ENCODE results near the gene CREBL2.
"Not testable (repeated sequence)": the region's sequence is repeated elsewhere in the genome, so short reads cannot be mapped to it uniquely, and the experiment has no call there.

Gene CREBL2

DNA sequence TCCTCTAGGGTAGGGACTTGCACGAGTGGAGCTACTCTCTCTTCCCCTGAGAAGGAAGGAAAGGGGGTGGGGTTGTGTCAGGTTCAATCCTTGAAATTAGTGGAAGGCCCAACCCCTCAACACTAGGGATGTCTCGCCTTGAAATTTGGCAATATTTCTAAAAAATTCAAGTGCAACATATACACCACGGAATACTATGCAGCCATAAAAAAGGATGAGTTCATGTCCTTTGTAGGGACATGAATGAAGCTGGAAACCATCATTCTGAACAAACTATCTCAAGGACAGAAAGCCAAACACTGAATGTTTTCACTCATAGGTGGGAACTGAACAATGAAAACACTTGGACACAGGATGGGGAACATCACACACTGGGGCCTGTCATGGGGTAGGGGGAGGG lies 15.1 kb upstream of the CREBL2 start:
- in situ Hi-C loops (cut with MboI; ENCODE audit: low sequenced_read_pairs) = not testable (repeated sequence)

DNA sequence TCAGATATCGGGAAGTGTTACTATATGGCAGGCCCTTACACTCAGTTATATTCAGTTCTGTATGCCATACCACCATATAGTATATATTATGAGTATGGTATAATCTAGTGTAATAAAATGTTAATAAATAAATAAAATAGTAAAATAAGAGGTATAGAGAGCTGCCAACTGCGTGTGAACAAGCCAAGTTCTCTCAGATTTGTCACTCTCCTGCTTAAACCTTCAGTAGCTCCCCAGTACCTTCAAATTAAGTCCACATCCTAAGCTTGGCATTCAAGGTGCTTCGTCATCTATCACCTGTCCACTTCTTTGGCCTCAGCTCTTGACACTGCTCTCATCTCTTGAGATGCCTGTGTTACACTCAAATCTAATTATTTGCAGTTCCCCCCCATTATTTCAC lies 12.8 kb upstream of the CREBL2 start:
- in situ Hi-C loops (cut with MboI; ENCODE audit: low sequenced_read_pairs) = no loop called here

DNA sequence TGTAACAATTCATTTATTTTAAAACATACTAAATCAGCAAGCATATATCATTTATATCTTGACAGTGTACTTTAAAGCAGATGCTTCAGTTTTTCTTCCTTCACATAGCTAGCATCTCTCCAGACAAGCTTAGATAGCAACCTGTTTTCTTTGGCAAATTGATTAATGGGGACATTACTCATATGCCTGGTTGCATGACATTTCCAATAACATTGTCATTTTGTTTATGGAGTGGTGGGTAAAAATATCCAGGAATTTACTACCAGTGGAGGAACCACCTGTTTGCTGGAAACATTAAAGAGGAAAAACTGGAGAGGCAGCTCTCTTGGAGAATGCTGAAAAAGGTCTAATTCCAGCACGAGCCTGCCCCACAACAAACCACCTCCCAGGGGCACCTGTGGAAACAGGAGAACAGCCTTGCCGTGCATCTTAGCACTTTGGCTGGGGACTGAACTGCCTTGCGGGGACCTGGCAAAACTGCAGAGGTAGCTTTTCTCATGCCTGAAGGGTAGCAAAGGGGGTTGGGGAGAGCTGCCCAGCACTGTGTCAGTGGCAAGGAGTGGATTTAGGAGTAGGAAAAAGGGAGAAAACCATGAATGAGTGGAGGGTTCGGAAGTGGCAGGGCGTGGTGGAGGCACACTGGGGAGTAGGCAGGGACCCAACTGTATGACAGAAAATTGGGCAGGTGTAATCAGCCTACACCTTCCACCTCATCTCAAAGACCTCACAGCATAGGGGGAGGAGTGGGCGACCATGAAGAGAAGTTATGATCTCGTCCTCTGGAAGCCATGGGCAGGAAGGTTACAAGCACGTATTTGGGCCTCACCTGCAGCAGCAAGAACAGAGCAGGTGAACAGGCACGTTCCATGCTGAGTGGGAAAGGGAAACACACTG lies 11.7 kb upstream of the CREBL2 start:
- in situ Hi-C loops (cut with MboI; ENCODE audit: low sequenced_read_pairs) = no loop called here

DNA sequence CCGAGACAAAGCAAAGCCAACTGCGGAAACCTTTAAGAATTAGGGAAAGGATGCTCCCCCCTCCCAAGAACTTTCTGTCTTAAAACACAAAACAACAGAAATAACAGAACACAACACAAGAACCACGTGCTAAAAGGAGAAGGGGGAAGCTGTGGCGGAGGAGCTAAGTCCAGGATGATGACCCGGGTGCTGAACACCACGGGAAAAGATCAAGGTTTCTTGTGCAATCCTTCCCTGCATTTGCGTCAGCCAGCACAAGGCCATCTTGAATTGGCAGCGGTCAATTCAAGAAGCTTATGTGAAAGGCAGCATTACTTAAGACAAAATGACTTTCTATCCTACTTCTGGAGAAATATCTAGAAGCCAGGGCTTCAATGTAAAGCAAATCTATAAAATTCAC lies 11.0 kb upstream of the CREBL2 start:
- in situ Hi-C loops (cut with MboI; ENCODE audit: low sequenced_read_pairs) = no loop called here

DNA sequence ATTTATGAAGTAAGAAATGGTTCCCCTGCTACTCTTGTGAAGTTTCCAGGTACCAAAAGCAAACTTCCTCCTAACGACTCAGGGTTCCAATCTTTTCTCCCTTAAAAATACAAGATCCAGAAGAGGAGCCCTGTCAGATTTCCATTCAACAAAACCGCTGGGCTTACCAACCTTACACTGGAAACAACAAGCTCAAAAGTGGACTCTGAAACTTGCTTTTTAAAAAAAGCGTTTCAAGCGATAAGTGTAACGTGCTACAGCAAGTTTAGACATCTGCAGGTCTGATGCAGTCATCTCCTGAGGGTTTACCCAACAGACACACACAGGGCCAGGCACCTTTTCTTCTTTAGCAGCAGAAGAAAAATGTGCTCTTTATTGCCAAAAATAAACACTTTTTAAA lies 6.9 kb upstream of the CREBL2 start:
- in situ Hi-C loops (cut with MboI; ENCODE audit: low sequenced_read_pairs) = no loop called here

DNA sequence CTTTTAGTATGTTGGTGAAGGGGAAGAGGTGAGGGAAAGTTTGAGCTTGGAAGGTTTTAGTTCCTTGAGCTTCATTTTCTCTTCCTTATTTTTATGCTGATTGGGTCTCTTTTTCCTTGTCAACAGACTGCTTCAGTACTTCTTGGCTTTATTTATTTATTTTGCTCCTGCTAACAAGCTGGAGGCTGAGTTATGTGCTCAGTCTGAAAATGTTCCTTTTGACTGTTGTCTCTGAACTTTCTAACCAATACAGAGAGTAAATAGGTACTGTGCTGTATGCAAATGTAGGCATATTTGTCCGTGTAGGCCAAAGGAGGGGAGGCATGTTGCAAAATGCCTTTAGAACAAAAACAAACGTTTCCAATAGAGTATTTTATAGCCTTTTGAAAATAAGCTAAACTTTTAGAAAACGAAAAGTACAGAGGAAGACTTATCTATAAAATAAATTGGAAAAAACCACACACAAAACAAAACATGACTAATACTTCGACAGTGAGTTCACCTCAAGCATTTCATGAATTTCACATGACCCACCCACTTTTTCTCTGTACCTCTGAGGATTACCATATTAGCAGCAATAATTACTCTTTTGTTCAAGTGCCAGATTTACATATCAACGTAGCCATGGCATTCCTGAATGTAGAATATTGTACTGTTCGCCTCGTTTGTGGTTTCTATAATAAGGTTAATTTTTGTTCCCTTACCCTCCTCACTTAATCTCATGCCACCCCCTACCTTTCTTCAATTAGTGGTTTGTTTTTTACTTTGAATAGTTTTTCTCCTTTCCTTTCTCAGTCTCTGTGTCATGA lies 4.7 kb upstream of the CREBL2 start:
- in situ Hi-C loops (cut with MboI; ENCODE audit: low sequenced_read_pairs) = no loop called here

DNA sequence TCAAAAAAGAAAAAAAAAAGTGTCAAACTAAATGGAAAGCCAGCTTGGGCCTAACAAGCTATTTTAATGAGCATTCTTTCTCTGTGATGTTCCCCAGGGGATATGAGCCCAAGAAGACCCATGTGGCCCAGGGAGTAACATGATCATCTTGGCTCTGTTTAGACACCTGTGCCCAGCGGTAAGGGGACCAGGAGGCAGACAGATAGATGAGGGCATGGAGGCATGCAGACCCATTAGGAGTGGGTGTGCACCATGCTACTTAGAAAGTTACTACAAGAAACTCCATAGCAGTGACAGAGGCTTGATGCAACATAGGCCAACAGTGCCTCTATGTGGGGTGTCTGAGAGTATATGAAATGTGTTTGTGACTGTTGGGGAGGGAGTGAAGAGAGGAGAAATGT lies 3.1 kb upstream of the CREBL2 start:
- in situ Hi-C loops (cut with MboI; ENCODE audit: low sequenced_read_pairs) = no loop called here

DNA sequence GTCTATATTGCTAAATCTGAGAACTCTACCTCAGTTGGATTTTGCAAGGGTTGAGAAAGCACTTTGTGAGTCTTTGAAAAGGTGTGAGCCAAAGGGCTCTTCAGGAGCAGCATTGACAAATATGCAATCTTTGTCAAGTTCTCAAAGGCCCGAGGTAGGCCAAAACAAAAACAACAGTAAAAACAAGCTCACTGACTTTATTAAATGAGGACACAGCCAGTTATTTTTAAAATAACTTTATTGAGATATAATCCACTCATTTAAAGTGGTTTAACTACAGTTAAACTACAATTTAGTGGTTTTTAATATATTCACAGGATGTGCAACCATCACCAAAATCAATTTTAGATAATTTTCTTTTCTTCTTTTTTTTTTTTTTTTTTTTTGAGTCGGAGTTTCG lies 2.0 kb upstream of the CREBL2 start:
- in situ Hi-C loops (cut with MboI; ENCODE audit: low sequenced_read_pairs) = no loop called here

DNA sequence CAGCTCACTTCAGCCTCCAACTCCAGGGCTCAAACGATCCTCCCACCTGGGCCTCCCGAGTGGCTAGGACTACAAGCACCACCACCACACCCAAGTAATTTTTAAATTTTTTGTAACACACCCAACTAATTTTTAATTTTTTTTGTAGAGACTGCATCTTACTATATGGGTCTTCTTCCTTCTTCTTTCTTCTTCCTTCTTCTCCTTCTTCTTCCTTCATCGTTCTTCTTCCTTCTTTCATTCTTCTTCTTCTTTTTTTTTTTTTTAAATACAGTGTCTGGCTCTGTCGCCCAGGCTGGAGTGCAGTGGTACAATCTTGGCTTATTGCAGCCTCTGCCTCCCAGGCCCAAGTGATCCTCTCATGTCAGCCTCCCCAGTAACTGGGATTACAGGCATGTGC lies 965 bp upstream of the CREBL2 start:
- in situ Hi-C loops (cut with MboI; ENCODE audit: low sequenced_read_pairs) = no loop called here

- in situ Hi-C loops (cut with MboI; ENCODE audit: low sequenced_read_pairs) = no loop called here
Measured at GRCh38 chr12:12612358-12612757, 682 bp downstream of the CREBL2 start.

DNA sequence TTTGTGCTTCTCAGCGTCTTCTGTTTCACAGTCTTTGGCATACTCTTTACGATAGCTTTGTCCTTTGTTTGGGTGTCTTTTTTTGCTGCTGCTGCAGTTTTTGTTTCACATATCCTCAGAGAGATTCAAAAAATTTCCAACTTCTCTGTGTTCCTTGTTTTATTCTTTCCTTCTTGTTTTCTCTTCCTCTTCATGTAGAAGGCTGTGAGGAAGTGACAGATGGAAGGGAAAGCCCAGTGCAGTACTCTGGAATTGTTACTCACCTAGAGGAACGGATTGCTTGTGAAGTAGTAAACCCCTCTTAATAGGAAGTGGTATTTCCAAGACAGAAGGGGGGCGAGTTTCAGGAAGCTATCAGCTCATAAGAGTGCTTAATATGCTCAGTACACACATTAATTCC lies 1.7 kb downstream of the CREBL2 start:
- in situ Hi-C loops (cut with MboI; ENCODE audit: low sequenced_read_pairs) = no loop called here

- in situ Hi-C loops (cut with MboI; ENCODE audit: low sequenced_read_pairs) = no loop called here
Measured at GRCh38 chr12:12614342-12614741, 2.7 kb downstream of the CREBL2 start.

DNA sequence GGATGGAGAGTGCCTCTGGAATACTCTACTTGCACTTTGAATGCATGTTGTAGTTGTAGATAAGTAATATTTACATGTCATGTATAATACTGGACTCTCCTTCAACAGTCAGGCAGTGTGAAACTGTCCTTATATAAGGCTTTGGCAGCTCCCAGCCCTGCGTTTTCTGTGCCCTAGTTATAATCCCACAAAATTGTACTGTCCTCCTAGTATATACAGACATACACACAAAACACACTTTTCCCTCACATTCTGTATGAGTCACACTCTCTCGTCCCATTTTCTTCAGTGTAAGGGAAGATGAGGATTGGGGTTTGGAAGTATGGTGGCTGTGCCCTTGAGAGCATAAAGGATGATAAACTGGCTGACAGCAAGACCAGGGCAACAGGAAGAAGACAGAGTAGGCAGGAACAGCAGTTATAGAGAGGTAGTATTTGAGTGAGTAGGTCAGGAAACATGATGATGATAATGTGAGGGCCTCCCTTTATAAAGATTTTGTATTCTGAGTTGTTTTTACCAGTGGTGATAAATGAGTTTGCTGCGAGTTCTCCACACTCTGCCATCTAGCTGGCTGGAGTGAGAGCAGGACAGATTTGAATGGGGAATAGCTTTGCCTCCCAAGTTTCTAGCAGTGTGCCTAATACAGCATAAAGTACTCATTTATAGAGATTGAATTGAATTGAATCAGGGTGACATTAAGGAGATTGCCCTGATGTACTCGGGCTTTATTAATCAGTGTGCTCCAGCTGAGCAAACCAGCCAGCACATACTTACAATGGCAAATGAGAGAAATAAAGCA lies 5.0 kb downstream of the CREBL2 start:
- in situ Hi-C loops (cut with MboI; ENCODE audit: low sequenced_read_pairs) = no loop called here

GRCh38 chr12:12618064-12618463 lies 6.4 kb downstream of the CREBL2 start:
- in situ Hi-C loops (cut with MboI; ENCODE audit: low sequenced_read_pairs) = not testable (repeated sequence)

- in situ Hi-C loops (cut with MboI; ENCODE audit: low sequenced_read_pairs) = no loop called here
Measured at GRCh38 chr12:12620730-12621315, 9.1 kb downstream of the CREBL2 start.

DNA sequence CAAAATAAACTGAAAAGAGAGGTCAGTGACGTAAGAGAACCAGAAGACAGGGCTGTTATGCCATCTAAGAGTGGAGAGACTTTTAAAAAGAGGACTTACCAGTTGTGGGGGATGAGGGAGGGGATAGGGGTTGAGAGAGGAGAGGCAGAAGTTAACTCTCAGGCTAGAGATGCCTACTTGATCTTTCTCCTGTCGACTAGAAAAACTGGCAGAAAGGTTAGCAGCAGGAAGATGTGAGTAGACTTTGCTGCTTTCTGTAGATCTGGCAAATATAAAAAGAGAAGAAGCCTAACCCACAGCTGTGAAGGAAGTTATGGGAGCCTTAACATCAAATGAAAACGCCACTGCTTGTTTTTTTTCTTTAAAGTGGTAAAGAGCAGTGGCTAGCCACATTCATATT lies 10.7 kb downstream of the CREBL2 start:
- in situ Hi-C loops (cut with MboI; ENCODE audit: low sequenced_read_pairs) = no loop called here

DNA sequence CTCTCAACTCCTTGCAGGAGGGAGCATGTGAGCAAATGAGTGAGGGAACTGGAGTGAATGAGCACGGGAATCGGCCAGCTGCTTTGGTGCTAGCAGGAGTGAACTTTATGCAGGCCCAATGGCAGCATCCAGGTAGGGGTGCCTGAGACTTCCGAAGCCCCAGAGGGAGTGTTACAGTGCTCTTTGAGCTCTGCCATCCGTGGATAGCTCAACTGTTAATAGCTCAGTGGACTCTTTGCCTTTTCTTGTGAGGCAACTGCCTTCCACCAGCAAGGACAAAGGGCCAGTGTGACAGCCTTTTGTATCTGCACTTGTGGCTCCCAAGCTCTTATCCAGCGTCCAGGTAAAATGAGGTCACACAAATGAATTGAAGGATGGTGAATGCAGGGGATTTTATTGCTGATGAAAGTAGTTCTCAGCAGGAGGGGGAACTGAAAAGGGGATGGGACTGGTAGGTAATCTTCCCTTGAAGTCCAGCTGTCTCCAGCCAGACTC lies 12.9 kb downstream of the CREBL2 start:
- in situ Hi-C loops (cut with MboI; ENCODE audit: low sequenced_read_pairs) = no loop called here

- in situ Hi-C loops (cut with MboI; ENCODE audit: low sequenced_read_pairs) = no loop called here
Measured at GRCh38 chr12:12626471-12626870, 14.8 kb downstream of the CREBL2 start.

- in situ Hi-C loops (cut with MboI; ENCODE audit: low sequenced_read_pairs) = no loop called here
Measured at GRCh38 chr12:12627308-12627827, 15.7 kb downstream of the CREBL2 start.

DNA sequence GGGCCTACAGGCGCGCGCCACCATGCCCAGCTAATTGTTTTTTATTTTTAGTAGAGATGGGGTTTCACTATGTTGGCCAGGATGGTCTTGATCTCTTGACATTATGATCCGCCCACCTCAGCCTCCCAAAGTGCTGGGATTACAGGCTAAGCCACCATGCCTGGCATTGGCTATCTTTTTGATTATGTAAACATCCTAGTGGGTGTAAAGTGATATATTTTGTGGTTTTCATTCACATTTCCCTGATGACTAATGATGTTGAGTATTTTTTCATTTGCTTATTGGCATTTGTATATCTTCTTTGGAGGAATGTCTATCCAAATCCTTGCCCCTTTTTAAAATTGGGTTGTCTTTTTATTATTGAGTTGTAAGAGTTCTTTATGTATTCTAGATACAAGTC lies 16.3 kb downstream of the CREBL2 start:
- in situ Hi-C loops (cut with MboI; ENCODE audit: low sequenced_read_pairs) = no loop called here

DNA sequence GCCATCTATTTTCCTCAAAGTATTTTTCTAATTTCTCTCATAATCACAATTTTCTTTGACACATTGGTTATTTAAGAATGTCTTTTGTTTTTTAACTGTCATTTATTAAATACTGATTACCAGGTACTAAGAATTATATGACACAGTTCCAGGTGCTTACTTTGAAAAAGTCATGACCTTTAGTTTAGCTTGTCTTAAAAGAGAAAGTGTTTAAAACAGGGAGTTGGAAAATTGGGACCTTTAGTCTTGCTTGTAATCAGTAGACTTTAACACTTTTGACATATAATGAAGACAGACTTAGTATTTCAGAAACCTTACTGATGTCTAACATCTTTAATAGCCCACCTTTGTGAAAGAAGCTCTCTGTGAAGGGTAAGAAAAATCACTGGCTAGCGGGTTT lies 19.2 kb downstream of the CREBL2 start:
- in situ Hi-C loops (cut with MboI; ENCODE audit: low sequenced_read_pairs) = no loop called here
